Testis (tissue), 2 donors: Measurements from ENCODE around the gene AGFG2.
A peak's percentile ranks its signal among the peaks of the same experiment; 100 is the strongest.

Source experiments
- POLR2A ChIP-seq: fragments of 450-650 bp; IDR thresholded peaks from one replicate; pipeline ENCODE4 v1.6.1; 2017; ENCODE audit warnings: antibody characterized with exemption, mild to moderate bottlenecking, moderate library complexity
- TF ChIP-seq, protein P1 (sequence below), 3 experiments: fragments of 450-650 bp in 2 of 3; fragments of 200-600 bp in 1 of 3; sonication (generic) in 1 of 3; IDR thresholded peaks; one replicate each; pipeline ENCODE4 v1.5.1; 2016 to 2019; ENCODE audit warnings: antibody characterized with exemption in 3 of 3, mild to moderate bottlenecking in 2 of 3, moderate library complexity in 1 of 3

DNA sequence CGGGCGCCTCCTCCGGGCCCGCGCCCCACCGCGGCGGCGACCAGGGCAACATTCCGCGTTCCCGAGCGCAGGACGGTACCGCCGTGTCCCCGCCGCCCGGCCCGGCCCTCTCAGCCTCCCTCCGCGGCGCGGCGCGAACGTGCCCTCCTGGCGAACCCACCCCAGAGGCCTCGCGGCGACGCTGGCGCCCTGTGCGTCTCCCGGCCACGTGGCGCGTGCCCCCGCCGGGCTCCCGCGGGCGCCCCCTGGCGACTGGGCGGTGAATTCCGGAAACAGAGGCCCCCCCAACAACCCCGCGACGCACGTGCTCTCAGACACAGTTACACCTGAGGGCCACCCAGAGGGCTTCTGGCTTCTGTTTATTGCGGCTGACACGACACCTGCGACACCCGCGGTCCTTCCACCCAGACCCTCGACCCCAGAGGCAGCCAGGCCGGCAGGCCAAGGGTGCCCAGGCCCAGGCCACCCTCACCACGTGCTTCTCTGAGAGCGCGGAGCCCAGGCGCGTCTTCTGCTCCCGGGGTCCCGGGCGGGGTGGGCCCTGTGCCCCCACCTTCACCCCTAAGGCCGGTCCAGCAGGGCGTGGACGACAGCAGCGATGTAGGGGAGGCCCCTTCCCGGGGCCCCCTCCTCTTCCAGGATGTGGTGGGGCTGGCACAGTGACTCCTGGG is 34.8 kb downstream of the AGFG2 start, which contains the start of gene SAP25:
- TF ChIP-seq, protein P1, sequence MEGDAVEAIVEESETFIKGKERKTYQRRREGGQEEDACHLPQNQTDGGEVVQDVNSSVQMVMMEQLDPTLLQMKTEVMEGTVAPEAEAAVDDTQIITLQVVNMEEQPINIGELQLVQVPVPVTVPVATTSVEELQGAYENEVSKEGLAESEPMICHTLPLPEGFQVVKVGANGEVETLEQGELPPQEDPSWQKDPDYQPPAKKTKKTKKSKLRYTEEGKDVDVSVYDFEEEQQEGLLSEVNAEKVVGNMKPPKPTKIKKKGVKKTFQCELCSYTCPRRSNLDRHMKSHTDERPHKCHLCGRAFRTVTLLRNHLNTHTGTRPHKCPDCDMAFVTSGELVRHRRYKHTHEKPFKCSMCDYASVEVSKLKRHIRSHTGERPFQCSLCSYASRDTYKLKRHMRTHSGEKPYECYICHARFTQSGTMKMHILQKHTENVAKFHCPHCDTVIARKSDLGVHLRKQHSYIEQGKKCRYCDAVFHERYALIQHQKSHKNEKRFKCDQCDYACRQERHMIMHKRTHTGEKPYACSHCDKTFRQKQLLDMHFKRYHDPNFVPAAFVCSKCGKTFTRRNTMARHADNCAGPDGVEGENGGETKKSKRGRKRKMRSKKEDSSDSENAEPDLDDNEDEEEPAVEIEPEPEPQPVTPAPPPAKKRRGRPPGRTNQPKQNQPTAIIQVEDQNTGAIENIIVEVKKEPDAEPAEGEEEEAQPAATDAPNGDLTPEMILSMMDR (IDR thresholded peaks at IDR 0.05) = peak in 2 of 3 experiments; percentile 42 to 53
- TF ChIP-seq POLR2A = no peak
